ENCODE results near the gene PTH1R. TPM values are rescaled to one million over a fixed set of nuclear protein-coding genes. Genes with fewer than 3 reads are reported as not detected.

PTH1R gene
- total RNA-seq, 4 donors from 2014 or later, result 1.8 to 5.4 (median 2.5) TPM

DNA sequence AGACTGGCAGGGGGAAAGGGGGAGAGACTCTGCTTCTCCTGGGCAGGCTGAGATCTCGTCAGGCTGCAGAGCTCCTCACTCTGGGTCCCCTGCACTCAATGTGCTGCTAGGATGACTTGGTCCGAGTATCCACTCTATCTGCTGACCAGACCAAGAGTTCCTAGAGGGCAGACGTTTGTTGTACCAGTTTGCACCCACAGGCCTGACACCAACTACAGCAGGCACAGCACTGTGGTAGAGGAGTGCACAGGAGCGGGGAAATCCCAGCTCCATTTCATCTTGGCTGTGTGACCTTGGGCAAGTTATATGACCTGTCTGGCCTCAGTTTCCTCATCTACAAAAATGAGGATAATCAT is 70.0 kb downstream of the PTH1R start:
- no peak overlapping the region for H3K4me3 ChIP-seq (ENCODE audit: low read depth, poor library complexity, severe bottlenecking)
- 59 to 60% methylated on average over 2 to 4 of the region's 4 CpGs for WGBS, 2 donors
- no peak for DNase-seq (ENCODE audit: low spot score in 2 of 2)
- TF ChIP-seq POLR2A (IDR thresholded peaks at IDR 0.05), result no peak
- TF ChIP-seq, protein P1, sequence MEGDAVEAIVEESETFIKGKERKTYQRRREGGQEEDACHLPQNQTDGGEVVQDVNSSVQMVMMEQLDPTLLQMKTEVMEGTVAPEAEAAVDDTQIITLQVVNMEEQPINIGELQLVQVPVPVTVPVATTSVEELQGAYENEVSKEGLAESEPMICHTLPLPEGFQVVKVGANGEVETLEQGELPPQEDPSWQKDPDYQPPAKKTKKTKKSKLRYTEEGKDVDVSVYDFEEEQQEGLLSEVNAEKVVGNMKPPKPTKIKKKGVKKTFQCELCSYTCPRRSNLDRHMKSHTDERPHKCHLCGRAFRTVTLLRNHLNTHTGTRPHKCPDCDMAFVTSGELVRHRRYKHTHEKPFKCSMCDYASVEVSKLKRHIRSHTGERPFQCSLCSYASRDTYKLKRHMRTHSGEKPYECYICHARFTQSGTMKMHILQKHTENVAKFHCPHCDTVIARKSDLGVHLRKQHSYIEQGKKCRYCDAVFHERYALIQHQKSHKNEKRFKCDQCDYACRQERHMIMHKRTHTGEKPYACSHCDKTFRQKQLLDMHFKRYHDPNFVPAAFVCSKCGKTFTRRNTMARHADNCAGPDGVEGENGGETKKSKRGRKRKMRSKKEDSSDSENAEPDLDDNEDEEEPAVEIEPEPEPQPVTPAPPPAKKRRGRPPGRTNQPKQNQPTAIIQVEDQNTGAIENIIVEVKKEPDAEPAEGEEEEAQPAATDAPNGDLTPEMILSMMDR (IDR thresholded peaks at IDR 0.05), result no peak
- intact Hi-C loops (cut with DNase I; ENCODE audit: low total_unique reads), result no loop called here

DNA sequence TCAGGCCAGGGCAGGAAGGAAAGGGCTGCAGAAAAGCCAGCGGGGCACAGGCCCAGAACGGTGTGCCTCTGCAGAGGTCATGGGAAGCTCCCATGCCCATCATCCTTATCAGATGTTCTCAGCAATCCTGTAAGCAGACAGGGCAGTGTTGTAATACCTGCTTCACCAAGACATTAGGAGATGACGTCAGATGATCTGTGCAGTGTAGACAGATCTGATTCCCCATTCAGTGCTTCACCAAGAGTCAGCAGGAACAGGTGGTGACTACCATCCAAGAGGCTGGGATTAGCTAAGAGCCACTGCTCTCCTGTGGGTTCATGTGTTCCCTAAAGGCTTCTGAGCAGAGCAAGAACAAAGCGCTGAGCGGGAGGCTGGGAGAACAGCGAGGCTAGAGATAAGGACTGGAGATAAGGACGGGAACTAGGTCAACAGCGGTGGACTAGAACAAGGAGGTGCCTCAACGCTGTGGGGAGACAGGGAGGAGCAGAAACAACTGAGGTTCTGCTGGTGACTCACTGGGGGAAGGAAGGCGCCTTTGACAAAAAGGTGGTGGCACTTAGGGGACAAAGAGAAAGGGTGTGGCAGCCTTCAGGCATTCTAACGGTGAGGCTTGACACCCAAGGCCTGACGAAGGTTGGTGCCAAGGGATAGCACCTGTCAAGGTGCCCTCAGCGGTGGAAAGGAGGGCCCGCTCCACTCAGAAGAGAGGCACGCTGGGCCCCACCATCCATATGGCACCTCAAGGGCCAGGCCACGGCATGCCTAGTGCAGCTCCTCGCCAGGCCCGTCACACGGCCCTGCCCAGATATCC is 70.7 kb downstream of the PTH1R start:
- DNase-seq (ENCODE audit: low spot score in 2 of 2), result peak in 1 of 2 donors; percentile 71

DNA sequence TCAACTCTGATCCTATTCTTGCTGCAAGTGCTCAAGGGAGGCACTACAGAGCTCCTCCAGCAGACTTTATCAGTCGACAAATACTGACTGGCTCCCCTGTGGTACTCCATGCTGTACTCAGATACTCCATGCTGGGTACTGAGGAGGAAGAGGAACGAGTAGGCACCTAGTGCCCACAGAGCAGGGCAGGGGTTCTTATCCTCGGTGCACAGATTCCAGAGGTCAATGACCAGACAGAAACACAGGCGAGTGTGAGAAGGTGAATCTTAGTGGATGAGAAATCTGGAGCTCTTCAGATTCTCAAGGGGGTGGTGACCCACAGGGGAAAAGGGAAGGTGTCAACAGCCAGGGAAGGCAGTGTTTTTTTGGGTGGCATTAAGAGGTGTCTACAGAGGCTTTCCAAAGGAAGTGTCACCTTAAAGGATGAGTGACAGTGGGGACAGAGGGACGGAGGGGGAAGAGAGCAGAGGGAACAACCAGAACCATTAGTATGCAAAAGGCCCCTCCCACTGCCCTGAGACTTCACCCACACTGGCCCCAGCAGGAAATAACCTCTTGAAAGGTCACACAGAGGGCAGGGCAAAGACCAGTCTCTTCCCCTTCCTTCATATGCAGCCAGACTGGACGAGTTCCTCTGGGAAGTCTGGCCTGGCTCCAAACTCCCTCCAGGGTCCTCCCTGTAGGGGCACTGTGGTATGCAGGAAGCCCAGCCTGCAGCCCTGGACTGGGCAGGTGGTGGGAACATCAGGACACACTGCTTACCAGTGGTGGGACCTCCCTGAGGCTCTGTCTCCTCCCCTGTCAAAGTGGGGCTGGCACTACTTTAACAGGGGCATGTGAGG is 71.5 kb downstream of the PTH1R start:
- intact Hi-C loops (cut with DNase I; ENCODE audit: low total_unique reads), result no loop called here
- 40 to 42% methylated on average over 5 to 6 of the region's 6 CpGs for WGBS, 2 donors

More for the DNA sequence above, 70.7 kb downstream of the PTH1R start:
- intact Hi-C loops (cut with DNase I; ENCODE audit: low total_unique reads), result no loop called here
- no peak for TF ChIP-seq POLR2A (IDR thresholded peaks at IDR 0.05)
- TF ChIP-seq, protein P1 (IDR thresholded peaks at IDR 0.05), result no peak
- no peak overlapping the region for H3K4me3 ChIP-seq (ENCODE audit: low read depth, poor library complexity, severe bottlenecking)
- 45 to 51% methylated on average over 19 of the region's 19 CpGs for WGBS, 2 donors

DNA sequence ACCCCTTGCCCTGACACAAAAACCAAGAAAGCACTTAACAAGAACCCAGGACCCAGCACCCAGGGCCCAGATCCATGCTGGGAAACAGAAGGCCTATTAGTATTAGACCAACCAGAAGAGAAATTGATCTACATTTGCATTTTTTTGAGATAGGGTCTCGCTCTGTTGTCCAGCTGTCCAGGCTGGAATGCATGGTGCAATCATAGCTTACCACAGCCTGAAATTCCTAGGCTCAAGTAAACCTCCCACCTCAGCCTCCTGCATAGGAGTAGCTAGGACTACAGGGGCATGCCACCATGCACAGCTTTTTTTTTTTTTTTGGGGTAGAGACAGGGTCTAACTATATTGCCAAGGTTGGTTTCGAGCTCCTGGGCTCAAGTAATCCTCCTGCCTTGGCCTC is 72.7 kb downstream of the PTH1R start:
- no peak overlapping the region for H3K4me3 ChIP-seq (ENCODE audit: low read depth, poor library complexity, severe bottlenecking)
- intact Hi-C loops (cut with DNase I; ENCODE audit: low total_unique reads), result no loop called here
- DNase-seq (ENCODE audit: low spot score in 2 of 2), result no peak
- TF ChIP-seq, protein P1 (IDR thresholded peaks at IDR 0.05), result no peak
- no peak for TF ChIP-seq POLR2A (IDR thresholded peaks at IDR 0.05)
- WGBS, 2 donors, result 95% methylated on average over 2 of the region's 2 CpGs

More for the DNA sequence above, 71.5 kb downstream of the PTH1R start:
- TF ChIP-seq POLR2A (IDR thresholded peaks at IDR 0.05), result no peak
- TF ChIP-seq, protein P1 (IDR thresholded peaks at IDR 0.05), result no peak
- no peak overlapping the region for H3K4me3 ChIP-seq (ENCODE audit: low read depth, poor library complexity, severe bottlenecking)
- DNase-seq (ENCODE audit: low spot score in 2 of 2), result no peak

DNA sequence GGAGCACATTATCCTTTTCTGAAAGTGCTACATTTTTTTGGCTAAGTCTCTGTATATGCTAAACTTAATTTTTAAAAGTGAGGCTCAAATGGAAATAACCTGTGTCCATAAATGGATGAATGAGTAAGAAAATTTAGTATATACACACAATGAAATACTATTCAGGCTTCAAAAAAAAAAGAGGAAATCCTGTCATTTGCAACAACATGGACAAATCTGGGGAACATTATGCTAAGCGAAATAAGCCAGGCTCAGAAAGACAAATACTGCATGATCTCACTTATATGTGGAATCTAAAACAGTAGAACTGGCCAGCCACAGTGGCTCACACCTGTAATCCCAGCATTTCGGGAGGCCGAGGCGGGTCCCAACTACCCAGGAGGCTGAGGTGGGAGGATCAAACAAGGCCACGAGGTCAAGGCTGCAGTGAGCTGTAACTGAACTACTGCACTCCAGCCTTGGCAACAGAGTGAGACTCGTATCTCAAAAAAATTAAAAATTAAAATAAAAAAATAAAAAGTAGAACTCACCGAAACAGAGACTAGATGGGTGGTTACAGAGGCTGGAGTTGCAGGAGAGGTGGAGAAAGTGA is 73.2 kb downstream of the PTH1R start:
- TF ChIP-seq POLR2A (IDR thresholded peaks at IDR 0.05), result no peak
- TF ChIP-seq, protein P1 (IDR thresholded peaks at IDR 0.05), result no peak
- H3K4me3 ChIP-seq (ENCODE audit: low read depth, poor library complexity, severe bottlenecking), result no peak overlapping the region
- intact Hi-C loops (cut with DNase I; ENCODE audit: low total_unique reads), result no loop called here
- 75 to 76% methylated on average over 7 of the region's 7 CpGs for WGBS, 2 donors
- no peak for DNase-seq (ENCODE audit: low spot score in 2 of 2)
